GM12878 (cell line): ENCODE results near the gene KLRD1. TPM values are rescaled to one million over a fixed set of nuclear protein-coding genes. Genes with fewer than 3 reads are reported as not detected.

ENCODE experiments used
- ATAC-seq: fragments of 200-7000 bp; cut with Tn5 transposase; 3 replicates; pipeline ENCODE4 v1.9.1; 2020; ENCODE audit warnings: mild to moderate bottlenecking, moderate library complexity
- BruUV-seq: library from RNA; stranded (reverse); fragments of 400-500 nt; replicated peaks from 2 replicates; lab custom pipeline; 2021; lab: Mats Ljungman, UMichigan
- CTCF ChIA-PET: fragments of 300-600 bp; sonication (Branson Sonifier 250); formaldehyde crosslinking; extraction: SDS; loops from one replicate; lab custom pipeline; 2021; ENCODE audit warnings: inconsistent platforms; lab: Yijun Ruan, JAX
- POLR2A ChIA-PET: fragments of 350-600 bp; formaldehyde crosslinking; extraction: SDS; loops from one replicate; lab custom pipeline; 2021; ENCODE audit warnings: inconsistent platforms; lab: Charles Lee
- RAD21 ChIA-PET: fragments of 300-600 bp; sonication (Branson Sonifier 250); formaldehyde crosslinking; loops from one replicate; lab custom pipeline; 2023; ENCODE audit warnings: antibody characterized with exemption; ENCODE audit not compliant: unreplicated experiment; lab: Charles Lee
- SMC1A ChIA-PET: fragments of 300-600 bp; sonication (Branson Sonifier 250); formaldehyde crosslinking; loops from one replicate; lab custom pipeline; 2023; ENCODE audit not compliant: unreplicated experiment, uncharacterized antibody; lab: Charles Lee
- DNase-seq: peaks from one replicate; pipeline ENCODE4 v3.0.0-alpha.2; 2011; ENCODE audit warnings: low read depth, low spot score
- FAIRE-seq: peaks from 3 replicates; lab custom pipeline; 2011; peaks lifted over from hg19 to GRCh38; lab: Jason Lieb, UNC
- H2AFZ ChIP-seq: 2 replicates; pipeline ENCODE4 v1.6.0; 2011; ENCODE audit warnings: low read depth, low read length, control low read depth; ENCODE audit not compliant: control insufficient read depth
- H3K27ac ChIP-seq: 2 replicates; pipeline ENCODE4 v1.5.1; 2011; ENCODE audit warnings: control low read depth; ENCODE audit not compliant: control insufficient read depth, insufficient read depth
- H3K27me3 ChIP-seq, 2 experiments: replicated peaks in 1 of 2; 2 replicates each; pipeline versions ENCODE4 v1.6.0 to v1.6.1; 2011; ENCODE audit warnings: low read length in 1 of 2; ENCODE audit not compliant: control insufficient read depth in 2 of 2, insufficient read depth in 2 of 2
- H3K36me3 ChIP-seq, 2 experiments: 2 replicates each; pipeline ENCODE4 v1.5.1; 2011; ENCODE audit warnings: low read length in 1 of 2; ENCODE audit not compliant: control insufficient read depth in 2 of 2, insufficient read depth in 2 of 2
- H3K4me1 ChIP-seq: 2 replicates; pipeline ENCODE4 v1.6.1; 2011; ENCODE audit warnings: mild to moderate bottlenecking, low read length, moderate library complexity, mixed read lengths; ENCODE audit not compliant: control insufficient read depth, insufficient read depth
- H3K4me2 ChIP-seq: 2 replicates; pipeline ENCODE4 v1.6.0; 2011; ENCODE audit warnings: control low read depth; ENCODE audit not compliant: control insufficient read depth, insufficient read depth
- H3K4me3 ChIP-seq: fragments of 200-600 bp; sonication (generic); 2 replicates; pipeline ENCODE4 v1.5.1; 2016
- H3K79me2 ChIP-seq: 2 replicates; pipeline ENCODE4 v1.6.0; 2011; ENCODE audit warnings: low read length; ENCODE audit not compliant: control insufficient read depth, insufficient read depth
- H3K9ac ChIP-seq: 2 replicates; pipeline ENCODE4 v1.8.0; 2011; ENCODE audit warnings: low read length, control low read depth, mixed read lengths; ENCODE audit not compliant: control insufficient read depth, insufficient read depth
- H3K9me3 ChIP-seq: replicated peaks from 3 replicates; pipeline ENCODE4 v1.5.1; 2011; ENCODE audit warnings: mild to moderate bottlenecking, low read length; ENCODE audit not compliant: control insufficient read depth, insufficient read depth
- H4K20me1 ChIP-seq: 2 replicates; pipeline ENCODE4 v1.6.0; 2011; ENCODE audit not compliant: control insufficient read depth, insufficient read depth
- BACH1 ChIP-seq: fragments of 450-650 bp; IDR thresholded peaks from 2 replicates; pipeline ENCODE4 v1.6.1; 2017; ENCODE audit warnings: mild to moderate bottlenecking, borderline replicate concordance
- BCL3 ChIP-seq: IDR thresholded peaks from 2 replicates; pipeline ENCODE4 v1.6.1; 2011; ENCODE audit warnings: borderline replicate concordance, low read depth, mild to moderate bottlenecking, moderate library complexity, low read length; ENCODE audit not compliant: insufficient read depth, poor library complexity, severe bottlenecking
- CBX3 ChIP-seq: fragments of 200-600 bp; sonication (generic); IDR thresholded peaks from 2 replicates; pipeline ENCODE4 v1.6.1; 2016; ENCODE audit warnings: low read depth, borderline replicate concordance
- CEBPZ ChIP-seq: fragments of 150-350 bp; IDR thresholded peaks from 2 replicates; pipeline ENCODE4 v1.6.1; 2016; ENCODE audit warnings: low read depth, low read length
- CREB1 ChIP-seq: IDR thresholded peaks from 2 replicates; pipeline ENCODE4 v1.6.1; 2012; ENCODE audit warnings: low read depth, mild to moderate bottlenecking, inconsistent platforms
- E2F4 ChIP-seq: IDR thresholded peaks from 2 replicates; pipeline ENCODE4 v1.6.1; 2012; ENCODE audit warnings: low read depth, low read length, improper control_type of control experiment
- JUND ChIP-seq: IDR thresholded peaks from 2 replicates; pipeline ENCODE4 v1.6.1; 2012; ENCODE audit warnings: low read depth, mild to moderate bottlenecking, low read length, improper control_type of control experiment, moderate library complexity
- MYB ChIP-seq: fragments of 150-350 bp; IDR thresholded peaks from 2 replicates; pipeline ENCODE4 v1.6.1; 2014; ENCODE audit warnings: mild to moderate bottlenecking, low read depth, low read length, borderline replicate concordance
- POLR2A ChIP-seq: IDR thresholded peaks from 2 replicates; pipeline ENCODE4 v1.6.1; 2011; ENCODE audit warnings: low read depth, mild to moderate bottlenecking, low read length
- SMAD5 ChIP-seq: IDR thresholded peaks from 2 replicates; pipeline ENCODE4 v1.6.1; 2016; ENCODE audit warnings: antibody characterized with exemption, low read depth
- SREBF2 ChIP-seq: IDR thresholded peaks from 2 replicates; pipeline ENCODE4 v1.6.1; 2012; ENCODE audit warnings: mild to moderate bottlenecking, low read length
- STAT1 ChIP-seq: fragments of 450-650 bp; conservative IDR thresholded peaks from 2 replicates; pipeline ENCODE4 v1.6.1; 2014; ENCODE audit warnings: antibody characterized with exemption, mild to moderate bottlenecking
- TCF7 ChIP-seq: IDR thresholded peaks from 2 replicates; pipeline ENCODE4 v1.6.1; 2014; ENCODE audit warnings: antibody characterized with exemption, borderline replicate concordance
- ZNF207 ChIP-seq: fragments of 450-650 bp; IDR thresholded peaks from 2 replicates; pipeline ENCODE4 v1.6.1; 2014; ENCODE audit warnings: antibody characterized with exemption, mild to moderate bottlenecking, borderline replicate concordance
- ZNF384 ChIP-seq: IDR thresholded peaks from 2 replicates; pipeline ENCODE4 v1.6.1; 2012; ENCODE audit warnings: low read depth, mild to moderate bottlenecking, low read length, improper control_type of control experiment, borderline replicate concordance
- ZNF622 ChIP-seq: fragments of 450-650 bp; IDR thresholded peaks from 2 replicates; pipeline ENCODE4 v1.6.1; 2017; ENCODE audit warnings: mild to moderate bottlenecking, inconsistent platforms
- WGBS: methylation state at CpG from one replicate; pipeline ENCODE4 v1.1.6; 2016; ENCODE audit warnings: low lambda C conversion rate; ENCODE audit not compliant: insufficient replicate concordance, insufficient coverage; ENCODE audit errors: missing lambda C conversion rate; 5-methylcytosine and 5-hydroxymethylcytosine counted together
- in situ Hi-C: fragments of 300-500 bp; cut with MboI; formaldehyde crosslinking; loops from 9 replicates; pipeline ENCODE4 v1.14.3; 2018; ENCODE audit warnings: mixed read lengths
- intact Hi-C: fragments of 100-400 bp; cut with micrococcal nuclease; formaldehyde crosslinking; loops from one replicate; pipeline ENCODE4 v1.14.2; 2022; ENCODE audit not compliant: unreplicated experiment
- polyA plus RNA-seq, 11 experiments: library from polyadenylated mRNA; depleted of rRNA in 4 of 11; unstranded in 6 of 11; stranded (reverse) in 5 of 11; fragments of >200 nt; fragmentation: Nextera tagmentation in 4 of 11; fragmentation: Illumina TruSeq in 1 of 11; extraction: Ambion mirVana in 4 of 11; extraction: Trizol in 1 of 11; gene quantifications; 1 replicate in 1 of 11; 2 replicates in 10 of 11; pipeline versions ENCODE4 v1.2.1 to v1.2.3, GENCODE V29; 2011 to 2016; ENCODE audit warnings: inconsistent platforms in 2 of 11, missing spikeins in 2 of 11, low read depth in 1 of 11
- total RNA-seq, 4 experiments: library from RNA; depleted of rRNA in 3 of 4; stranded (reverse); fragments of >200 nt in 3 of 4; fragmentation: Illumina TruSeq in 1 of 4; extraction: Trizol in 1 of 4; gene quantifications; 2 replicates each; pipeline versions ENCODE4 v1.2.1 to v1.2.3, GENCODE V29; 2013 to 2021

Gene KLRD1
- total and polyA plus RNA-seq, 10 of the 15 experiments (the other 5 are each of a cell fraction or from before 2014, with no cell fraction given) = under 0.01 to 0.50 (median 0.13) TPM; not detected in 4

GRCh38 chr12:10293570-10294227 is 14.0 kb upstream of the KLRD1 start:
- in situ Hi-C loops (no loop called here), intact Hi-C loops (no loop called here)
- POLR2A ChIA-PET = interaction anchor here (0.6 to 1.1 kb wide), 3 partner anchors 11 to 84 kb away, joined by 3 to 4 read pairs (median 4); no protein-coding TSS in a partner anchor
- Histone ChIP-seq H3K4me1 (no peaks in the 10 kb centered on the region; the same call in 1 of the 2 replicates), H3K4me2 (peak overlapping the region; percentile 36), H4K20me1 (no peaks in the 10 kb centered on the region), H3K9ac (no peak overlapping the region), H2AFZ (peak overlapping the region; percentile 44), H3K27me3 (no peaks in the 10 kb centered on the region), H3K4me3 (no peak overlapping the region), H3K36me3 (no peaks in the 10 kb centered on the region), H3K79me2 (no peaks in the 10 kb centered on the region), H3K9me3 (peaks cover 2% of the 10 kb centered on the region; the same call in 2 of the 3 replicates), H3K27ac (peak overlapping the region; percentile 33; the same call in 1 of the 2 replicates)
- FAIRE-seq (no peak), DNase-seq (no peak), ATAC-seq (peak; percentile 51)
- RAD21 ChIA-PET = no interaction called here
- SMC1A ChIA-PET = interaction anchor here (0.7 to 1.4 kb wide), 3 partner anchors 13 to 118 kb away, joined by 3 to 4 read pairs (median 3); no protein-coding TSS in a partner anchor
- CTCF ChIA-PET = interaction anchor here (1.3 to 1.5 kb wide), 3 partner anchors 58 to 456 kb away, joined by 4 to 6 read pairs (median 5); no protein-coding TSS in a partner anchor
- BruUV-seq = no TSS peak
- 49% methylated on average over 3 of the region's 3 CpGs for WGBS
- no peak for TF ChIP-seq E2F4
- no peak for TF ChIP-seq JUND
- TF ChIP-seq STAT1 = no peak
- TF ChIP-seq CEBPZ = no peak
- TF ChIP-seq ZNF384 = peak; percentile 72; the same call in 1 of the 2 replicates
- no peak for TF ChIP-seq SMAD5
- TF ChIP-seq CREB1 = no peak; the same call in 1 of the 2 replicates
- TF ChIP-seq ZNF622 = no peak
- no peak for TF ChIP-seq ZNF207
- no peak for TF ChIP-seq SREBF2
- no peak for TF ChIP-seq CBX3
- TF ChIP-seq MYB = no peak
- peak; percentile 23 for TF ChIP-seq BCL3
- no peak for TF ChIP-seq POLR2A
- no peak for TF ChIP-seq TCF7
- no peak for TF ChIP-seq BACH1
